Suprapubic skin (tissue), 4 donors: ENCODE results near the gene RPF1.

Experiments
- POLR2A ChIP-seq, 2 donors: fragments of 450-650 bp; IDR thresholded peaks; one replicate each; pipeline ENCODE4 v1.6.1; 2017; ENCODE audit warnings: antibody characterized with exemption in 2 of 2, mild to moderate bottlenecking in 2 of 2, moderate library complexity in 2 of 2
- POLR2AphosphoS5 ChIP-seq, 3 donors: sonication (generic); formaldehyde crosslinking; IDR thresholded peaks; one replicate each; pipeline ENCODE4 v1.6.1; 2017; ENCODE audit warnings: antibody characterized with exemption in 3 of 3
- TF ChIP-seq, protein P1 (sequence below), 2 donors: fragments of 200-600 bp in 1 of 2; fragments of 450-650 bp in 1 of 2; sonication (generic) in 1 of 2; IDR thresholded peaks; one replicate each; pipeline ENCODE4 v1.5.1; 2016 to 2019; ENCODE audit warnings: antibody characterized with exemption in 2 of 2, mild to moderate bottlenecking in 1 of 2, moderate library complexity in 1 of 2

- TF ChIP-seq, protein P1, sequence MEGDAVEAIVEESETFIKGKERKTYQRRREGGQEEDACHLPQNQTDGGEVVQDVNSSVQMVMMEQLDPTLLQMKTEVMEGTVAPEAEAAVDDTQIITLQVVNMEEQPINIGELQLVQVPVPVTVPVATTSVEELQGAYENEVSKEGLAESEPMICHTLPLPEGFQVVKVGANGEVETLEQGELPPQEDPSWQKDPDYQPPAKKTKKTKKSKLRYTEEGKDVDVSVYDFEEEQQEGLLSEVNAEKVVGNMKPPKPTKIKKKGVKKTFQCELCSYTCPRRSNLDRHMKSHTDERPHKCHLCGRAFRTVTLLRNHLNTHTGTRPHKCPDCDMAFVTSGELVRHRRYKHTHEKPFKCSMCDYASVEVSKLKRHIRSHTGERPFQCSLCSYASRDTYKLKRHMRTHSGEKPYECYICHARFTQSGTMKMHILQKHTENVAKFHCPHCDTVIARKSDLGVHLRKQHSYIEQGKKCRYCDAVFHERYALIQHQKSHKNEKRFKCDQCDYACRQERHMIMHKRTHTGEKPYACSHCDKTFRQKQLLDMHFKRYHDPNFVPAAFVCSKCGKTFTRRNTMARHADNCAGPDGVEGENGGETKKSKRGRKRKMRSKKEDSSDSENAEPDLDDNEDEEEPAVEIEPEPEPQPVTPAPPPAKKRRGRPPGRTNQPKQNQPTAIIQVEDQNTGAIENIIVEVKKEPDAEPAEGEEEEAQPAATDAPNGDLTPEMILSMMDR (IDR thresholded peaks at IDR 0.05): no peak
- TF ChIP-seq POLR2AphosphoS5 (IDR thresholded peaks at IDR 0.05) (no peak), POLR2A (IDR thresholded peaks at IDR 0.05) (no peak)
Measured at GRCh38 chr1:84541679-84542078, 62.6 kb downstream of the RPF1 start.
